Measurements from ENCODE around the gene ZCCHC10. TPM values are rescaled to one million over a fixed set of nuclear protein-coding genes. Genes with fewer than 3 reads are reported as not detected.
"Not testable (repeated sequence)": the region's sequence is repeated elsewhere in the genome, so short reads cannot be mapped to it uniquely, and the experiment has no call there.

ZCCHC10 gene
- total RNA-seq, 1 experiment from 2014 or later = 24.0 TPM

DNA sequence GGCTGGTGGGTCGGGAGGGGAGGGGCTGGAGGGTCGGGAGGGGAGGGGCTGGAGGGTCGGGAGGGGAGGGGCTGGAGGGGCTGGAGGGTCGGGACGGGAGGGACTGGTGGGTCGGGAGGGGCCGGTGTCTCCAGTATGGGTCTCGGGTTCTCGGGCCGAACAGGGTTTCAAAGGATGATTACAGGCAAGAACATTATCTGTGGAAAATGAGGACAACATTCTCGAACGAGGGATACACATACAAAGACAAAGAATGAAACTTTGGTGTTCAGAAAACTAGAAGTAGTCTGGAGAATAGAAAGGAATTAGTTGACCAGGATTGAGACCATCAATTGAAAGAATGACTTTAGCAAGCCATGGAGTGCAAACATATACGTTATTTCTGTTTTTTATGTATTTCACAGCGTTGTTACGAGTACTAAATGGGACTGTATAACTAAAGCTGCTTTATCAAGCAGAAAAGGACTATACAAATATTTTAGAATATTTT, 360 bp upstream of the ZCCHC10 start:
- no peak for DNase-seq
- Histone ChIP-seq H3K36me3 (replicated peaks; ENCODE audit: control insufficient read depth, insufficient read depth, low read length) (no peaks in the 10 kb centered on the region), H3K27me3 (ENCODE audit: control insufficient read depth, insufficient read depth, low read length) (no peaks in the 10 kb centered on the region), H3K4me3 (ENCODE audit: insufficient read depth, low read depth, low read length) (peak overlapping the region; percentile 31)

- not testable (repeated sequence) for H3K4me3 ChIP-seq (ENCODE audit: insufficient read depth, low read depth, low read length); H3K36me3 ChIP-seq (replicated peaks; ENCODE audit: control insufficient read depth, insufficient read depth, low read length); H3K27me3 ChIP-seq (ENCODE audit: control insufficient read depth, insufficient read depth, low read length); DNase-seq
Observed at GRCh38 chr5:133019471-133019870, 6.9 kb downstream of the ZCCHC10 start.

GRCh38 chr5:133017964-133018363, 8.4 kb downstream of the ZCCHC10 start:
- peaks cover 1% of the 10 kb centered on the region; the same call in 1 of the 2 replicates for H3K36me3 ChIP-seq (replicated peaks; ENCODE audit: control insufficient read depth, insufficient read depth, low read length)
- no peak overlapping the region for H3K4me3 ChIP-seq (ENCODE audit: insufficient read depth, low read depth, low read length)
- no peaks in the 10 kb centered on the region for H3K27me3 ChIP-seq (ENCODE audit: control insufficient read depth, insufficient read depth, low read length)
- DNase-seq = no peak

DNA sequence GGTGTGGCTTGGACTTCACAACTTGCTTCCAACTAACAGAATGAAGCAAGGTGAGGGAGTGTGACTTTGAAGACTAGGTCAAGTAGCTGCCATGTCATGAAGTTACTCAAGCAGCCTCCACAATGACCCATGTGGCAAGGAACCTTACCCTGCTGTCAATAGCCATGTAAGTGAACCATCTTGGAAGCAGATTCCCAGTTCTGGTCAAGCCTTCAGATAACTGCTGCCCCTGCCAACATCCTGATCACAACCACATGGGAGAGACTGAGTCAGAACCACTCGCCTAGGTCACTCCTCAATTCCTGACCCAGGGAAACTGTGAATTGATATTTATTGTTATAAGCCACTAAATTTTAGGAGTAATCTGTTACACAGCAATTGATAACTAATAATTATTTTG, 10.9 kb downstream of the ZCCHC10 start:
- H3K27me3 ChIP-seq (ENCODE audit: control insufficient read depth, insufficient read depth, low read length) = no peaks in the 10 kb centered on the region
- no peak for DNase-seq
- peaks cover 1% of the 10 kb centered on the region; the same call in 1 of the 2 replicates for H3K36me3 ChIP-seq (replicated peaks; ENCODE audit: control insufficient read depth, insufficient read depth, low read length)
- H3K4me3 ChIP-seq (ENCODE audit: insufficient read depth, low read depth, low read length) = no peak overlapping the region

DNA sequence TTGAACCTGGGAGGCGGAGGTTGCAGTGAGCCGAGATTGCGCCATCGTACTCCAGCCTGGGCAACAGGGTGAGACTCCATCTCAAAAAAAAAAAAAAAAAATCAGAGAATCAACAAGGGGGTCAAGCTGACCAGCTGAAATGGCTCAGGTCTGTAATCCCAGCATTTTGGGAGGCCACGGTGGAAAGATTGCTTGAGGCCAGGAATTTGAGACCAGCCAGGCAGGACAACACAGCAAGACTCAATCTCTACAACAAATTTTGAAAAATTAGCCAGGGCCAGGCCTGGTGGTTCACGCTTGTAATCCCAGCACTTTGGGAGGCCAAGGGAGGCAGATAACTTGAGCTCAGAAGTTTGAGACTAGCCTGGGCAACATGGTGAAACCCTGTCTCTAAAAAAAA, 17.9 kb downstream of the ZCCHC10 start:
- H3K27me3 ChIP-seq (ENCODE audit: control insufficient read depth, insufficient read depth, low read length); H3K4me3 ChIP-seq (ENCODE audit: insufficient read depth, low read depth, low read length); DNase-seq; H3K36me3 ChIP-seq (replicated peaks; ENCODE audit: control insufficient read depth, insufficient read depth, low read length): not testable (repeated sequence)

- no peak overlapping the region for H3K4me3 ChIP-seq (ENCODE audit: insufficient read depth, low read depth, low read length)
- H3K36me3 ChIP-seq (replicated peaks; ENCODE audit: control insufficient read depth, insufficient read depth, low read length) = no peaks in the 10 kb centered on the region; the same call in 1 of the 2 replicates
- no peak for DNase-seq
- no peaks in the 10 kb centered on the region for H3K27me3 ChIP-seq (ENCODE audit: control insufficient read depth, insufficient read depth, low read length)
Observed at GRCh38 chr5:133006653-133007052, 19.7 kb downstream of the ZCCHC10 start.

DNA sequence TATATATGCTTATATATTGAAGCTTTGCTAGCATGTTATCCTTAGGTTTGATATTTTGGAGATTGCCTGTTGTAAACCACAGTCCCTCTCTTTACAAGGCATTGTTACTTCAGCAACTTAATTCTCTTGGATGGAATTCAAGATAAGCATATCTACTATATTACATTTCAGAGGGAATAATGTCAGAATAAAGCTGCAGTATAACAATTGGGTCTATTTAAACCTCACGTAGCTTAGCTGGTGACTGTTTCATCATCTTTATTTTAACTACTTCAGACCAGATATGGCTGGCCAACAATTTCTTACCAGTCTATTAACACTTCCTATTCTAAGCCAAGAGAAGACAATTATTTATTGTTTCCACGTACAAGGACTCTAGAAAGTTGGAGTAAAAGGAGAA, 27.1 kb downstream of the ZCCHC10 start:
- Histone ChIP-seq H3K27me3 (ENCODE audit: control insufficient read depth, insufficient read depth, low read length) (no peaks in the 10 kb centered on the region), H3K36me3 (replicated peaks; ENCODE audit: control insufficient read depth, insufficient read depth, low read length) (no peaks in the 10 kb centered on the region), H3K4me3 (ENCODE audit: insufficient read depth, low read depth, low read length) (no peak overlapping the region)
- DNase-seq = no peak

- H3K36me3 ChIP-seq (replicated peaks; ENCODE audit: control insufficient read depth, insufficient read depth, low read length) = no peaks in the 10 kb centered on the region
- no peak overlapping the region for H3K4me3 ChIP-seq (ENCODE audit: insufficient read depth, low read depth, low read length)
- no peak for DNase-seq
Observed at GRCh38 chr5:132998556-132998955, 27.8 kb downstream of the ZCCHC10 start.

DNA sequence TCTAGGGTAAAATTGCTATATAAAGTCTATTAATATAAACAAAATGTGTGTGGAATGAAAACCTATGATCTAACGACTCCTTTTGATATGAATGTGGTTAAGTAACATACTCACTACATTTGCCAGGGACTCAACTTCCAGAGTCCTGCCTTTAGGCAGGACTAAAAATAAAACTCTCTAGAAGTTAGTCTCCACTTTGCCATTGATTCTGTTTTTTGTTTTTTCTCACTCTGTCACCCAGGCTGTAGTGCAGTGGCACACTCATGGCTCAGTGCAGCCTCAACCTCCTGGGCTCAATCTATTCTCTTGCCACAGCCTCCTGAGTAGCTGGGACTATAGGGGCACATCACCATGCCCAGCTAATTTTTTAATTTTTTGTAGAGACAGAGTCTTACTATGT, 30.0 kb downstream of the ZCCHC10 start:
- no peak for DNase-seq
- H3K4me3 ChIP-seq (ENCODE audit: insufficient read depth, low read depth, low read length) = no peak overlapping the region

More at GRCh38 chr5:132998556-132998955, 27.8 kb downstream of the ZCCHC10 start:
- H3K27me3 ChIP-seq (ENCODE audit: control insufficient read depth, insufficient read depth, low read length) = no peaks in the 10 kb centered on the region

DNA sequence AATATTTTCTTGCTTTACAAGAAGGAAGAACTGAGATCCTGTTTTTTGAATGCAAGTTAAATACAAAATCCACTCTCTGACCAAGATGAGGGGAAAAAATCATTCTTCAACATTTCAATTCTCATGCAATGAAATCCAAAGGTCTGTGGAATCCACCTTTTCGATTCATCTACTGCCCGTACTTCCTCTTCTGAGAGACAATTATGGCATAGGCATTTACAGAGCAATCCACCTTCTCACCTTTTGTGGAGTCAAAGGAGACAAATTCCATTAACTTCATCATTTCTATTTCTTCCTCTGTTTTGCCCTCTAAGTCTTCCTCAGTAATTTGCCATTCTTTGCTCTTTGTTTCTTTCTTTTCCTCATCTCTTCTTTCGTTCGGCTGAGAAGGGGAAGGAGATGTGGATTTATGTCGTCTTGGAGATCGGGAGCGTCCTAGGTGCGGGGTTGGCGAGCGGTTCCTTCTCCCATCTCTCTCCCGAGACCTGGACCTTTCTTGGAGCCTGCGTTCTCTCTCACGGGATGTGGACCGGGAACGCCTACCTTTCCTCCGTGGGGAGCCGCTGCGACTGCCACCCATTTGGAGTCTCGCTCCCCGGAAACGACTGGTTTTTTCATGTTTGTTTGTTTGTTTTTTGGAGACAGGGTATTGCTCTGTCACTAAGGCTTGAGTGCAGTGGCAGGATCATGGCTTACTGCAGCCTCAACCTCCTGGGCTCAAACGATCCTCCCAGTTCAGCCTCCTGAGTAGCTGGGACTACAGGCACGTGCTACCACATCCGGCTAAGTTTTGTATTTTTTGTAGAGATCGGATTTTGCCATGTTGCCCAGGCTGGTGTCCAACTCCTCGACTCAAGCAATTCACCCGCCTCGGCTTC, 38.6 kb downstream of the ZCCHC10 start:
- Histone ChIP-seq H3K27me3 (ENCODE audit: control insufficient read depth, insufficient read depth, low read length) (no peaks in the 10 kb centered on the region), H3K4me3 (ENCODE audit: insufficient read depth, low read depth, low read length) (no peak overlapping the region), H3K36me3 (replicated peaks; ENCODE audit: control insufficient read depth, insufficient read depth, low read length) (no peaks in the 10 kb centered on the region)
- DNase-seq = peak; percentile 41

More for the DNA sequence above, 30.0 kb downstream of the ZCCHC10 start:
- H3K27me3 ChIP-seq (ENCODE audit: control insufficient read depth, insufficient read depth, low read length) = no peaks in the 10 kb centered on the region
- H3K36me3 ChIP-seq (replicated peaks; ENCODE audit: control insufficient read depth, insufficient read depth, low read length) = no peaks in the 10 kb centered on the region

- not testable (repeated sequence) for H3K36me3 ChIP-seq (replicated peaks; ENCODE audit: control insufficient read depth, insufficient read depth, low read length); DNase-seq; H3K27me3 ChIP-seq (ENCODE audit: control insufficient read depth, insufficient read depth, low read length); H3K4me3 ChIP-seq (ENCODE audit: insufficient read depth, low read depth, low read length)
Observed at GRCh38 chr5:132982971-132983370, 43.4 kb downstream of the ZCCHC10 start.

DNA sequence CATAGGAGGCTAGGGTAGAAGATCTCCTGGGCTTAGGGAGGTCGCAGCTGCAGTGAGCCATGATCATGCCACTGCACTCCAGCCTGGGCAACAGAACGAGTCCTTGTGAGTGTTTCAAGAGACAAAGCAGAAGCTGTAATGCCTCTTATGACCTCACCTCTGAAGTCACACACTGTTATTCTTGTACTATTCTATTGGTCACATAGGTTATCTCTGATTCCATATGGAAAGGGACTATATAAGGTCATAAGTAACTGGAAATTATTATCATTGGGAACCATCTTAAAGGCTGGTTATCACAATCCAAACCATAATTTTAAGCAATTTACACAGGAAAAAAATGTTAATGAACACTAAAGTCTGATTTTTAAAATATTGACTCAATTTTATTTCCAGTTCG, 45.1 kb downstream of the ZCCHC10 start:
- no peak overlapping the region for H3K4me3 ChIP-seq (ENCODE audit: insufficient read depth, low read depth, low read length)
- DNase-seq = no peak
- no peaks in the 10 kb centered on the region for H3K36me3 ChIP-seq (replicated peaks; ENCODE audit: control insufficient read depth, insufficient read depth, low read length)

GRCh38 chr5:132979976-132980375, 46.4 kb downstream of the ZCCHC10 start:
- H3K27me3 ChIP-seq (ENCODE audit: control insufficient read depth, insufficient read depth, low read length) = no peaks in the 10 kb centered on the region
- no peak for DNase-seq
- H3K36me3 ChIP-seq (replicated peaks; ENCODE audit: control insufficient read depth, insufficient read depth, low read length) = no peaks in the 10 kb centered on the region
- no peak overlapping the region for H3K4me3 ChIP-seq (ENCODE audit: insufficient read depth, low read depth, low read length)

More for the DNA sequence above, 45.1 kb downstream of the ZCCHC10 start:
- no peaks in the 10 kb centered on the region for H3K27me3 ChIP-seq (ENCODE audit: control insufficient read depth, insufficient read depth, low read length)

- H3K4me3 ChIP-seq (ENCODE audit: insufficient read depth, low read depth, low read length) = no peak overlapping the region
- DNase-seq = no peak
- no peaks in the 10 kb centered on the region for H3K27me3 ChIP-seq (ENCODE audit: control insufficient read depth, insufficient read depth, low read length)
- no peaks in the 10 kb centered on the region for H3K36me3 ChIP-seq (replicated peaks; ENCODE audit: control insufficient read depth, insufficient read depth, low read length)
Observed at GRCh38 chr5:132979367-132979940, 46.9 kb downstream of the ZCCHC10 start.

GRCh38 chr5:132976852-132977251, 49.5 kb downstream of the ZCCHC10 start:
- H3K27me3 ChIP-seq (ENCODE audit: control insufficient read depth, insufficient read depth, low read length) = no peaks in the 10 kb centered on the region
- DNase-seq = no peak
- H3K36me3 ChIP-seq (replicated peaks; ENCODE audit: control insufficient read depth, insufficient read depth, low read length) = no peaks in the 10 kb centered on the region
- no peak overlapping the region for H3K4me3 ChIP-seq (ENCODE audit: insufficient read depth, low read depth, low read length)

Measured in H7 (cell line).